Testis (tissue), 3 donors: ENCODE results near the gene DNMBP. TPM values are rescaled to one million over a fixed set of nuclear protein-coding genes. Genes with fewer than 3 reads are reported as not detected.

ENCODE experiments used
- DNase-seq: peaks from one replicate; pipeline ENCODE4 v3.0.0-alpha.2; 2019
- H3K27ac ChIP-seq, 2 donors: fragments of 200-600 bp; sonication (generic); one replicate each; pipeline ENCODE4 v1.5.1; 2019
- H3K27me3 ChIP-seq: fragments of 200-600 bp; sonication (generic); one replicate; pipeline ENCODE4 v1.5.1; 2019
- H3K36me3 ChIP-seq: fragments of 200-600 bp; sonication (generic); one replicate; pipeline ENCODE4 v1.5.1; 2017; ENCODE audit warnings: low read depth; ENCODE audit errors: missing control alignments
- H3K4me1 ChIP-seq: fragments of 200-600 bp; sonication (generic); one replicate; pipeline ENCODE4 v1.5.1; 2019
- H3K4me3 ChIP-seq, 2 donors: fragments of 200-600 bp; sonication (generic); one replicate each; pipeline ENCODE4 v1.5.1; 2017 to 2019
- H3K9me3 ChIP-seq: fragments of 200-600 bp; sonication (generic); one replicate; pipeline ENCODE4 v1.5.1; 2017
- CTCF ChIP-seq, 3 experiments: fragments of 450-650 bp in 2 of 3; fragments of 200-600 bp in 1 of 3; sonication (generic) in 1 of 3; IDR thresholded peaks; one replicate each; pipeline ENCODE4 v1.5.1; 2016 to 2019; ENCODE audit warnings: antibody characterized with exemption in 3 of 3, mild to moderate bottlenecking in 2 of 3, moderate library complexity in 1 of 3
- POLR2A ChIP-seq: fragments of 450-650 bp; IDR thresholded peaks from one replicate; pipeline ENCODE4 v1.6.1; 2017; ENCODE audit warnings: antibody characterized with exemption, mild to moderate bottlenecking, moderate library complexity
- WGBS, 2 donors: methylation state at CpG; one replicate each; pipeline ENCODE4 v1.1.5; 2018; 5-methylcytosine and 5-hydroxymethylcytosine counted together
- intact Hi-C: fragments of 100-400 bp; cut with DNase I; formaldehyde crosslinking; loops from one replicate; pipeline ENCODE4 v1.15.1; 2023; ENCODE audit warnings: low total_unique reads
- polyA plus RNA-seq: library from polyadenylated mRNA; stranded (reverse); fragments of 350-450 nt; fragmentation: Illumina TruSeq; extraction: RNeasy Lipid Tissue Mini Kit (QIAGEN cat#74804); gene quantifications from one replicate; pipeline ENCODE4 v1.2.3, GENCODE V29; 2014; ENCODE audit warnings: low read depth, low replicate concordance; ENCODE audit not compliant: insufficient read depth
- total RNA-seq, 2 donors: library from RNA; depleted of rRNA; stranded (reverse); fragments of >200 nt; gene quantifications; one replicate each; pipeline ENCODE4 v1.2.3, GENCODE V29; 2016

The DNMBP gene
- total and polyA plus RNA-seq, 3 donors from 2014 or later: 20.8 to 36.0 (median 33.4) TPM

- Histone ChIP-seq H3K36me3 (no peaks in the 10 kb centered on the region), H3K9me3 (no peaks in the 10 kb centered on the region), H3K4me1 (peaks cover 26% of the 10 kb centered on the region), H3K4me3 (peak overlapping the region in 1 of 2 donors; percentile 87), H3K27ac (peak overlapping the region; percentile 28 to 55), H3K27me3 (no peaks in the 10 kb centered on the region)
- peak; percentile 42 for DNase-seq
- WGBS, 2 donors: 14 to 19% methylated on average over 6 of the region's 6 CpGs
- TF ChIP-seq POLR2A: no peak
- intact Hi-C loops: no loop called here
Observed at GRCh38 chr10:100008142-100008522, 1.6 kb downstream of the DNMBP start.

- intact Hi-C loops: no loop called here
- Histone ChIP-seq H3K27ac (peak overlapping the region; percentile 28 to 55), H3K4me1 (peaks cover 26% of the 10 kb centered on the region), H3K4me3 (no peak overlapping the region), H3K9me3 (no peaks in the 10 kb centered on the region), H3K36me3 (no peaks in the 10 kb centered on the region), H3K27me3 (no peaks in the 10 kb centered on the region)
- no peak for TF ChIP-seq POLR2A
- TF ChIP-seq CTCF (IDR thresholded peaks at IDR 0.05): no peak
- WGBS, 2 donors: 44 to 51% methylated on average over 10 of the region's 10 CpGs
- no peak for DNase-seq
Observed at GRCh38 chr10:100007231-100008141, 2.3 kb downstream of the DNMBP start.

- TF ChIP-seq CTCF (IDR thresholded peaks at IDR 0.05) (no peak), POLR2A (no peak)
- no peaks in the 10 kb centered on the region for H3K27me3 ChIP-seq
- DNase-seq: no peak
- H3K27ac ChIP-seq: peak overlapping the region in 1 of 2 donors; percentile 54
- WGBS, 2 donors: 58 to 62% methylated on average over 4 of the region's 4 CpGs
- no peaks in the 10 kb centered on the region for H3K36me3 ChIP-seq
- peaks cover 33% of the 10 kb centered on the region for H3K4me1 ChIP-seq
- H3K9me3 ChIP-seq: no peaks in the 10 kb centered on the region
- intact Hi-C loops: no loop called here
- H3K4me3 ChIP-seq: no peak overlapping the region
Observed at GRCh38 chr10:100006243-100006886, 3.4 kb downstream of the DNMBP start.

GRCh38 chr10:100004805-100005510, 4.8 kb downstream of the DNMBP start:
- H3K9me3 ChIP-seq: no peaks in the 10 kb centered on the region
- peaks cover 31% of the 10 kb centered on the region for H3K4me1 ChIP-seq
- DNase-seq: no peak
- H3K36me3 ChIP-seq: no peaks in the 10 kb centered on the region
- H3K4me3 ChIP-seq: no peak overlapping the region
- 67 to 73% methylated on average over 3 of the region's 3 CpGs for WGBS, 2 donors
- intact Hi-C loops: no loop called here
- H3K27me3 ChIP-seq: no peaks in the 10 kb centered on the region
- H3K27ac ChIP-seq: no peak overlapping the region
- TF ChIP-seq CTCF (IDR thresholded peaks at IDR 0.05) (no peak), POLR2A (no peak)

GRCh38 chr10:100000109-100000644, 9.6 kb downstream of the DNMBP start:
- TF ChIP-seq POLR2A (no peak), CTCF (IDR thresholded peaks at IDR 0.05) (no peak)
- 72 to 79% methylated on average over 6 of the region's 6 CpGs for WGBS, 2 donors
- H3K36me3 ChIP-seq: no peaks in the 10 kb centered on the region
- peak; percentile 66 for DNase-seq
- peak overlapping the region; percentile 24 to 65 for H3K27ac ChIP-seq
- intact Hi-C loops: no loop called here
- no peak overlapping the region for H3K4me3 ChIP-seq
- H3K4me1 ChIP-seq: peaks cover 43% of the 10 kb centered on the region
- no peaks in the 10 kb centered on the region for H3K27me3 ChIP-seq
- H3K9me3 ChIP-seq: no peaks in the 10 kb centered on the region
